Endothelial cell of umbilical vein (primary cell): ENCODE data around the gene CNBD2. TPM values are rescaled to one million over a fixed set of nuclear protein-coding genes. Genes with fewer than 3 reads are reported as not detected.
A peak's percentile ranks its signal among the peaks of the same experiment; 100 is the strongest.

Experiments used
- BruUV-seq: library from RNA; stranded (reverse); fragments of 400-500 nt; replicated peaks from 2 replicates; lab custom pipeline; 2021; lab: Mats Ljungman, UMichigan
- CTCF ChIA-PET: fragments of 300-600, 350-600 bp; sonication (Branson Sonifier 250); formaldehyde crosslinking; loops from one replicate; lab custom pipeline; 2021; ENCODE audit warnings: antibody characterized with exemption, inconsistent platforms; lab: Charles Lee
- POLR2A ChIA-PET: fragments of 300-600, 350-600 bp; sonication (Branson Sonifier 250); formaldehyde crosslinking; loops from one replicate; lab custom pipeline; 2021; ENCODE audit warnings: antibody characterized with exemption, inconsistent platforms; lab: Charles Lee
- DNase-seq: peaks from one replicate; pipeline ENCODE4 v3.0.0-alpha.2; 2011; ENCODE audit warnings: low read depth, low spot score
- FAIRE-seq: peaks from 2 replicates; lab custom pipeline; 2011; peaks lifted over from hg19 to GRCh38; lab: Jason Lieb, UNC
- H2AFZ ChIP-seq: 2 replicates; pipeline ENCODE4 v1.6.0; 2012; ENCODE audit warnings: low read depth, low read length, control low read depth, inconsistent platforms
- H3K27ac ChIP-seq: 2 replicates; pipeline ENCODE4 v1.5.1; 2011; ENCODE audit warnings: low read depth, mild to moderate bottlenecking, control low read depth, low read length, moderate library complexity; ENCODE audit not compliant: insufficient read depth
- H3K27me3 ChIP-seq, 2 experiments: 2 replicates each; pipeline versions ENCODE4 v1.6.0 to v1.6.1; 2011; ENCODE audit warnings: low read length in 2 of 2, mixed read lengths in 1 of 2; ENCODE audit not compliant: control insufficient read depth in 2 of 2, insufficient read depth in 2 of 2
- H3K36me3 ChIP-seq, 2 experiments: 2 replicates in 1 of 2; 3 replicates in 1 of 2; pipeline ENCODE4 v1.5.1; 2011; ENCODE audit warnings: low read length in 2 of 2, mild to moderate bottlenecking in 1 of 2, moderate library complexity in 1 of 2; ENCODE audit not compliant: control insufficient read depth in 2 of 2, insufficient read depth in 2 of 2; ENCODE audit errors: extremely low read depth in 1 of 2
- H3K4me1 ChIP-seq: 3 replicates; pipeline ENCODE4 v1.5.1; 2011; ENCODE audit warnings: mild to moderate bottlenecking, low read length; ENCODE audit not compliant: control insufficient read depth, insufficient read depth; ENCODE audit errors: extremely low read depth
- H3K4me2 ChIP-seq: 2 replicates; pipeline ENCODE4 v1.6.1; 2011; ENCODE audit warnings: low read length, control low read depth, mixed read lengths; ENCODE audit not compliant: insufficient read depth
- H3K4me3 ChIP-seq, 3 experiments: fragments of 200-600 bp in 1 of 3; sonication (generic), shearing (Covaris generic) in 1 of 3; replicated peaks in 1 of 3; 2 replicates each; pipeline ENCODE4 v1.5.1; 2011 to 2016; ENCODE audit warnings: control low read depth in 3 of 3, low read length in 3 of 3, mild to moderate bottlenecking in 2 of 3, inconsistent platforms in 1 of 3, low read depth in 1 of 3, moderate library complexity in 1 of 3; ENCODE audit not compliant: insufficient read depth in 1 of 3
- H3K79me2 ChIP-seq: 2 replicates; pipeline ENCODE4 v1.6.0; 2012; ENCODE audit warnings: low read length, inconsistent platforms; ENCODE audit not compliant: control insufficient read depth, insufficient read depth
- H3K9ac ChIP-seq: replicated peaks from 2 replicates; pipeline ENCODE3; 2011; ENCODE audit warnings: low read length, control low read depth; ENCODE audit not compliant: insufficient read depth; ENCODE audit errors: extremely low read depth
- H3K9me1 ChIP-seq: replicated peaks from 3 replicates; pipeline ENCODE4 v1.6.0; 2011; ENCODE audit warnings: mild to moderate bottlenecking, low read length; ENCODE audit not compliant: control insufficient read depth, insufficient read depth; ENCODE audit errors: extremely low read depth
- H3K9me3 ChIP-seq: replicated peaks from 2 replicates; pipeline ENCODE4 v1.5.1; 2012; ENCODE audit warnings: low read length, inconsistent platforms; ENCODE audit not compliant: control insufficient read depth, insufficient read depth
- H4K20me1 ChIP-seq: replicated peaks from 2 replicates; pipeline ENCODE3; 2011; ENCODE audit warnings: mild to moderate bottlenecking, low read length; ENCODE audit not compliant: control insufficient read depth, insufficient read depth; ENCODE audit errors: extremely low read depth
- CTCF ChIP-seq, 2 donors: IDR thresholded peaks; 1 replicate in 1 of 2; 2 replicates in 1 of 2; pipeline ENCODE4 v1.5.1; 2011; ENCODE audit warnings: low read length in 2 of 2, mild to moderate bottlenecking in 2 of 2, moderate library complexity in 2 of 2, control low read depth in 1 of 2, inconsistent platforms in 1 of 2, low read depth in 1 of 2; ENCODE audit not compliant: insufficient read depth in 1 of 2; ENCODE audit errors: extremely low read depth in 1 of 2
- EZH2 ChIP-seq: IDR thresholded peaks from 2 replicates; pipeline ENCODE4 v1.6.1; 2012; ENCODE audit warnings: borderline replicate concordance, low read depth, mild to moderate bottlenecking, moderate library complexity, low read length, inconsistent platforms; ENCODE audit not compliant: severe bottlenecking
- FOS ChIP-seq: IDR thresholded peaks from 2 replicates; pipeline ENCODE4 v1.6.1; 2011; ENCODE audit warnings: mild to moderate bottlenecking, low read length, moderate library complexity, borderline replicate concordance; ENCODE audit not compliant: insufficient read depth
- MAX ChIP-seq: IDR thresholded peaks from 2 replicates; pipeline ENCODE4 v1.6.1; 2011; ENCODE audit not compliant: insufficient read depth, insufficient read length
- MYC ChIP-seq: IDR thresholded peaks from one replicate; pipeline ENCODE4 v1.6.1; 2011; ENCODE audit warnings: mild to moderate bottlenecking, low read depth, low read length
- POLR2A ChIP-seq: IDR thresholded peaks from 2 replicates; pipeline ENCODE4 v1.6.1; 2012; ENCODE audit warnings: low read depth, mild to moderate bottlenecking, control low read depth, low read length
- POLR2AphosphoS5 ChIP-seq: IDR thresholded peaks from 2 replicates; pipeline ENCODE4 v1.6.1; 2012; ENCODE audit warnings: low read depth, mild to moderate bottlenecking, control low read depth, low read length, moderate library complexity; ENCODE audit not compliant: insufficient read depth
- dilution Hi-C: fragments of 300-500 bp; cut with MboI; formaldehyde crosslinking; loops from one replicate; pipeline ENCODE4 v1.15.0; 2019; ENCODE audit warnings: low sequenced_read_pairs; ENCODE audit not compliant: extremely low pct_ligation_motif_present
- intact Hi-C: fragments of 100-400 bp; cut with micrococcal nuclease; formaldehyde crosslinking; loops from one replicate; pipeline ENCODE4 v1.10.0; 2022
- polyA plus RNA-seq, 4 experiments: library from polyadenylated mRNA; depleted of rRNA in 3 of 4; stranded (reverse) in 3 of 4; unstranded in 1 of 4; fragments of >200 nt; gene quantifications; 2 replicates each; pipeline versions ENCODE4 v1.2.1 to v1.2.3, GENCODE V29; 2011 to 2012; ENCODE audit warnings: missing spikeins in 1 of 4
- total RNA-seq: library from RNA; stranded (reverse); gene quantifications from 2 replicates; pipeline ENCODE4 v1.2.3, GENCODE V29; 2021

Gene CNBD2
- total and polyA plus RNA-seq, 2 donors (not counting 3 experiments of a cell fraction or from before 2014, with no cell fraction given): 4.9 to 7.5 TPM

- H3K4me2 ChIP-seq: peak overlapping the region; percentile 33
- peak overlapping the region; percentile 16 for H3K27ac ChIP-seq
- H2AFZ ChIP-seq: peak overlapping the region; percentile 75
- no peaks in the 10 kb centered on the region for H4K20me1 ChIP-seq
- FAIRE-seq: peak; percentile 94
- intact Hi-C loops: loop anchor here (1.0 to 2.0 kb wide), 3 partner anchors 14 to 111 kb away; partner anchors contain the start of gene SCAND1
- peak overlapping the region in 1 of 3 experiments; percentile 44 for H3K4me3 ChIP-seq
- H3K9me1 ChIP-seq: no peaks in the 10 kb centered on the region
- no peaks in the 10 kb centered on the region for H3K36me3 ChIP-seq
- DNase-seq: peak; percentile 93
- BruUV-seq: TSS peak; percentile 49
- H3K27me3 ChIP-seq: peaks cover 0 to 2% of the 10 kb centered on the region in 2 experiments
- peak overlapping the region; percentile 1 for H3K9ac ChIP-seq
- no peaks in the 10 kb centered on the region for H3K79me2 ChIP-seq
- no peaks in the 10 kb centered on the region for H3K4me1 ChIP-seq
- ChIA-PET POLR2A (interaction anchor here (0.9 to 1.4 kb wide), 4 partner anchors 15 to 35 kb away, joined by 3 to 6 read pairs (median 3); no protein-coding TSS in a partner anchor), CTCF (interaction anchor here (0.9 to 3.3 kb wide), 12 partner anchors 9 to 79 kb away, joined by 3 to 37 read pairs (median 6); no protein-coding TSS in a partner anchor)
- TF ChIP-seq MYC (no peak), POLR2AphosphoS5 (peak; percentile 55), FOS (peak; percentile 17), MAX (no peak), EZH2 (no peak), CTCF (IDR thresholded peaks at IDR 0.05; ENCODE audit: extremely low read depth in 1 of 2, insufficient read depth in 1 of 2, low read depth in 1 of 2, low read length in 2 of 2) (peak in 1 of 2 donors; percentile 3), POLR2A (peak; percentile 74)
- no peaks in the 10 kb centered on the region for H3K9me3 ChIP-seq
- dilution Hi-C loops: no loop called here
Measured at GRCh38 chr20:36064658-36065426, 96.5 kb downstream of the CNBD2 start.
